Activated T-cell treated with anti-CD3 and anti-CD28 coated beads, Interleukin-2, amount 50 U/mL, for 24 hours (primary cell): Measurements from ENCODE around the gene ARHGAP42.
"Not testable (repeated sequence)": the region's sequence is repeated elsewhere in the genome, so short reads cannot be mapped to it uniquely, and the experiment has no call there.

ENCODE experiments used
- DNase-seq: peaks from one replicate; pipeline ENCODE4 v3.0.0-alpha.2; 2020
- H3K27ac Mint-ChIP-seq: 2 replicates; pipeline ENCODE4 v1.8.0; 2020; ENCODE audit warnings: mild to moderate bottlenecking, mixed read lengths
- H3K27me3 Mint-ChIP-seq: 2 replicates; pipeline ENCODE4 v1.8.0; 2020; ENCODE audit warnings: mixed read lengths
- H3K36me3 Mint-ChIP-seq: 2 replicates; pipeline ENCODE4 v1.8.0; 2020; ENCODE audit warnings: low read depth, mixed read lengths
- H3K4me1 Mint-ChIP-seq: 2 replicates; pipeline ENCODE4 v1.8.0; 2020; ENCODE audit warnings: low read depth, mixed read lengths
- H3K4me3 Mint-ChIP-seq: 2 replicates; pipeline ENCODE4 v1.8.0; 2020; ENCODE audit warnings: mild to moderate bottlenecking, moderate library complexity, mixed read lengths
- H3K9me3 Mint-ChIP-seq: 2 replicates; pipeline ENCODE4 v1.8.0; 2020; ENCODE audit warnings: mixed read lengths

The ARHGAP42 gene

GRCh38 chr11:100687054-100687629, at the start of gene ARHGAP42:
TSS of gene ARHGAP42 (plus strand) at chr11:100687288. CDS start at chr11:100687679, 391 bp downstream.
- peak within 1 kb of the TSS; percentile 74 for H3K4me3 Mint-ChIP-seq
- H3K9me3 Mint-ChIP-seq = no peaks in the 10 kb centered on the region
- DNase-seq = no peak
- no peak within 1 kb of the TSS for H3K27ac Mint-ChIP-seq
- H3K27me3 Mint-ChIP-seq = peaks cover 45% of the 10 kb centered on the region
- no peaks in the 10 kb centered on the region for H3K36me3 Mint-ChIP-seq
- H3K4me1 Mint-ChIP-seq = peaks cover 25% of the 10 kb centered on the region

- DNase-seq = no peak
- Mint-ChIP-seq H3K4me3 (no peak overlapping the region), H3K9me3 (peaks cover 7% of the 10 kb centered on the region), H3K27ac (no peak overlapping the region), H3K4me1 (no peaks in the 10 kb centered on the region), H3K27me3 (no peaks in the 10 kb centered on the region), H3K36me3 (no peaks in the 10 kb centered on the region)
Measured at GRCh38 chr11:100637706-100638105, 49.4 kb upstream of the ARHGAP42 start.

GRCh38 chr11:100638648-100639047, 48.4 kb upstream of the ARHGAP42 start:
- no peaks in the 10 kb centered on the region for H3K36me3 Mint-ChIP-seq
- peaks cover 9% of the 10 kb centered on the region for H3K9me3 Mint-ChIP-seq
- no peak for DNase-seq
- no peak overlapping the region for H3K27ac Mint-ChIP-seq
- no peaks in the 10 kb centered on the region for H3K4me1 Mint-ChIP-seq
- no peaks in the 10 kb centered on the region for H3K27me3 Mint-ChIP-seq
- H3K4me3 Mint-ChIP-seq = no peak overlapping the region

- H3K9me3 Mint-ChIP-seq = peaks cover 10% of the 10 kb centered on the region
- H3K4me3 Mint-ChIP-seq = no peak overlapping the region
- H3K27ac Mint-ChIP-seq = no peak overlapping the region
Measured at GRCh38 chr11:100639140-100639539, 47.9 kb upstream of the ARHGAP42 start.

GRCh38 chr11:100640071-100640470, 47.0 kb upstream of the ARHGAP42 start:
- peaks cover 13% of the 10 kb centered on the region for H3K9me3 Mint-ChIP-seq
- H3K4me1 Mint-ChIP-seq = no peaks in the 10 kb centered on the region
- no peak overlapping the region for H3K4me3 Mint-ChIP-seq
- no peak overlapping the region for H3K27ac Mint-ChIP-seq
- H3K27me3 Mint-ChIP-seq = no peaks in the 10 kb centered on the region
- no peaks in the 10 kb centered on the region for H3K36me3 Mint-ChIP-seq
- no peak for DNase-seq

More at GRCh38 chr11:100639140-100639539, 47.9 kb upstream of the ARHGAP42 start:
- no peaks in the 10 kb centered on the region for H3K36me3 Mint-ChIP-seq
- DNase-seq = no peak
- no peaks in the 10 kb centered on the region for H3K4me1 Mint-ChIP-seq
- H3K27me3 Mint-ChIP-seq = no peaks in the 10 kb centered on the region

- Mint-ChIP-seq H3K4me3 (no peak overlapping the region), H3K36me3 (no peaks in the 10 kb centered on the region), H3K27ac (no peak overlapping the region), H3K9me3 (peaks cover 15% of the 10 kb centered on the region), H3K4me1 (no peaks in the 10 kb centered on the region), H3K27me3 (no peaks in the 10 kb centered on the region)
- DNase-seq = no peak
Measured at GRCh38 chr11:100640646-100641045, 46.4 kb upstream of the ARHGAP42 start.

- Mint-ChIP-seq H3K27me3 (no peaks in the 10 kb centered on the region), H3K4me3 (no peak overlapping the region), H3K27ac (no peak overlapping the region), H3K4me1 (no peaks in the 10 kb centered on the region), H3K9me3 (peaks cover 17% of the 10 kb centered on the region), H3K36me3 (no peaks in the 10 kb centered on the region)
- DNase-seq = no peak
Measured at GRCh38 chr11:100641456-100641855, 45.6 kb upstream of the ARHGAP42 start.

- H3K27me3 Mint-ChIP-seq = no peaks in the 10 kb centered on the region
- no peak overlapping the region for H3K4me3 Mint-ChIP-seq
- no peak overlapping the region for H3K27ac Mint-ChIP-seq
- H3K9me3 Mint-ChIP-seq = peaks cover 24% of the 10 kb centered on the region
- H3K36me3 Mint-ChIP-seq = no peaks in the 10 kb centered on the region
- DNase-seq = no peak
- no peaks in the 10 kb centered on the region for H3K4me1 Mint-ChIP-seq
Measured at GRCh38 chr11:100646545-100646944, 40.5 kb upstream of the ARHGAP42 start.

- Mint-ChIP-seq H3K9me3 (peaks cover 24% of the 10 kb centered on the region), H3K4me1 (no peaks in the 10 kb centered on the region), H3K27me3 (no peaks in the 10 kb centered on the region), H3K36me3 (no peaks in the 10 kb centered on the region), H3K4me3 (no peak overlapping the region), H3K27ac (no peak overlapping the region)
- no peak for DNase-seq
Measured at GRCh38 chr11:100647861-100648260, 39.2 kb upstream of the ARHGAP42 start.

- H3K4me3 Mint-ChIP-seq = no peak overlapping the region
- no peaks in the 10 kb centered on the region for H3K4me1 Mint-ChIP-seq
- H3K27me3 Mint-ChIP-seq = no peaks in the 10 kb centered on the region
- no peak overlapping the region for H3K27ac Mint-ChIP-seq
- no peaks in the 10 kb centered on the region for H3K36me3 Mint-ChIP-seq
- no peak for DNase-seq
- peaks cover 9% of the 10 kb centered on the region for H3K9me3 Mint-ChIP-seq
Measured at GRCh38 chr11:100663583-100663982, 23.5 kb upstream of the ARHGAP42 start.

GRCh38 chr11:100663996-100664395, 23.1 kb upstream of the ARHGAP42 start:
- Mint-ChIP-seq H3K36me3 (no peaks in the 10 kb centered on the region), H3K4me1 (no peaks in the 10 kb centered on the region), H3K27me3 (no peaks in the 10 kb centered on the region), H3K27ac (no peak overlapping the region), H3K9me3 (peaks cover 9% of the 10 kb centered on the region), H3K4me3 (no peak overlapping the region)
- DNase-seq = no peak

- H3K9me3 Mint-ChIP-seq, H3K36me3 Mint-ChIP-seq, H3K27me3 Mint-ChIP-seq, H3K27ac Mint-ChIP-seq, H3K4me3 Mint-ChIP-seq, H3K4me1 Mint-ChIP-seq, DNase-seq: not testable (repeated sequence)
Measured at GRCh38 chr11:100666816-100667215, 20.3 kb upstream of the ARHGAP42 start.

- Mint-ChIP-seq H3K27ac (no peak overlapping the region), H3K36me3 (no peaks in the 10 kb centered on the region), H3K9me3 (peaks cover 4% of the 10 kb centered on the region), H3K4me3 (no peak overlapping the region), H3K27me3 (no peaks in the 10 kb centered on the region), H3K4me1 (no peaks in the 10 kb centered on the region)
- no peak for DNase-seq
Measured at GRCh38 chr11:100667449-100667848, 19.6 kb upstream of the ARHGAP42 start.

GRCh38 chr11:100670140-100670539, 16.9 kb upstream of the ARHGAP42 start:
- H3K9me3 Mint-ChIP-seq = peaks cover 4% of the 10 kb centered on the region
- H3K27ac Mint-ChIP-seq = no peak overlapping the region
- DNase-seq = no peak
- H3K36me3 Mint-ChIP-seq = no peaks in the 10 kb centered on the region
- H3K4me1 Mint-ChIP-seq = no peaks in the 10 kb centered on the region
- no peaks in the 10 kb centered on the region for H3K27me3 Mint-ChIP-seq
- no peak overlapping the region for H3K4me3 Mint-ChIP-seq

GRCh38 chr11:100671471-100671870, 15.6 kb upstream of the ARHGAP42 start:
- Mint-ChIP-seq H3K4me3 (no peak overlapping the region), H3K27me3 (no peaks in the 10 kb centered on the region), H3K4me1 (no peaks in the 10 kb centered on the region), H3K36me3 (no peaks in the 10 kb centered on the region), H3K9me3 (peaks cover 2% of the 10 kb centered on the region), H3K27ac (no peak overlapping the region)
- DNase-seq = no peak

GRCh38 chr11:100672498-100673033, 14.5 kb upstream of the ARHGAP42 start:
- H3K4me3 Mint-ChIP-seq = no peak overlapping the region
- no peaks in the 10 kb centered on the region for H3K36me3 Mint-ChIP-seq
- no peak for DNase-seq
- H3K4me1 Mint-ChIP-seq = no peaks in the 10 kb centered on the region
- no peak overlapping the region for H3K27ac Mint-ChIP-seq
- H3K27me3 Mint-ChIP-seq = no peaks in the 10 kb centered on the region
- peaks cover 2% of the 10 kb centered on the region for H3K9me3 Mint-ChIP-seq
